ENCODE data around the gene OR11A1.

DNA sequence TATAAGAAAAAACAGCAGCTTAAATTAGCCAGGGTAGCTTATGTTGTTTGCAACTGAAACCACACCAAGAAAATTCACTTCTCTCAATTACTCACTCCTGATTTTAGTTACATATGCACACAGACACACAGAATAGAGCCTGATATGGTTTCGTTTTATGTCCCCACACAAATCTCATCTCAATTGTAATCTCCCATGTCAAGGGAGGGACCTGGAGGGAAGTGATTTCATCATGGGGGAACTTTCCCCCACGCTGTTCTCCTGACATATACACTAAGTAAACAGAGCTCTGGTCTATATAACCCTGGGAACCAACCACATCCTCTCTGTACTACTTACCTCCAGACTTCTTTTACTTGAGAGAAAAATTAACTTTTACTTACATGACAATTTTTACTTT, 32.3 kb downstream of the OR11A1 start:
- TF ChIP-seq, protein P1, sequence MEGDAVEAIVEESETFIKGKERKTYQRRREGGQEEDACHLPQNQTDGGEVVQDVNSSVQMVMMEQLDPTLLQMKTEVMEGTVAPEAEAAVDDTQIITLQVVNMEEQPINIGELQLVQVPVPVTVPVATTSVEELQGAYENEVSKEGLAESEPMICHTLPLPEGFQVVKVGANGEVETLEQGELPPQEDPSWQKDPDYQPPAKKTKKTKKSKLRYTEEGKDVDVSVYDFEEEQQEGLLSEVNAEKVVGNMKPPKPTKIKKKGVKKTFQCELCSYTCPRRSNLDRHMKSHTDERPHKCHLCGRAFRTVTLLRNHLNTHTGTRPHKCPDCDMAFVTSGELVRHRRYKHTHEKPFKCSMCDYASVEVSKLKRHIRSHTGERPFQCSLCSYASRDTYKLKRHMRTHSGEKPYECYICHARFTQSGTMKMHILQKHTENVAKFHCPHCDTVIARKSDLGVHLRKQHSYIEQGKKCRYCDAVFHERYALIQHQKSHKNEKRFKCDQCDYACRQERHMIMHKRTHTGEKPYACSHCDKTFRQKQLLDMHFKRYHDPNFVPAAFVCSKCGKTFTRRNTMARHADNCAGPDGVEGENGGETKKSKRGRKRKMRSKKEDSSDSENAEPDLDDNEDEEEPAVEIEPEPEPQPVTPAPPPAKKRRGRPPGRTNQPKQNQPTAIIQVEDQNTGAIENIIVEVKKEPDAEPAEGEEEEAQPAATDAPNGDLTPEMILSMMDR (IDR thresholded peaks at IDR 0.05) = no peak
- TF ChIP-seq POLR2AphosphoS5 (IDR thresholded peaks at IDR 0.05) = no peak

All from transverse colon (tissue), 4 donors.